ENCODE results near the gene CDC14C.
"Not testable (repeated sequence)": the region's sequence is repeated elsewhere in the genome, so short reads cannot be mapped to it uniquely, and the experiment has no call there.

CDC14C gene

GRCh38 chr7:48924433-48924832, at the start of gene CDC14C:
CDC14C (plus strand) TSS chr7:48924547; CDS start chr7:48924673, 126 bp downstream.
- no peak for DNase-seq

GRCh38 chr7:48875045-48875916, 49.1 kb upstream of the CDC14C start:
- no peak for DNase-seq

GRCh38 chr7:48876087-48876486, 48.3 kb upstream of the CDC14C start:
- no peak for DNase-seq

DNA sequence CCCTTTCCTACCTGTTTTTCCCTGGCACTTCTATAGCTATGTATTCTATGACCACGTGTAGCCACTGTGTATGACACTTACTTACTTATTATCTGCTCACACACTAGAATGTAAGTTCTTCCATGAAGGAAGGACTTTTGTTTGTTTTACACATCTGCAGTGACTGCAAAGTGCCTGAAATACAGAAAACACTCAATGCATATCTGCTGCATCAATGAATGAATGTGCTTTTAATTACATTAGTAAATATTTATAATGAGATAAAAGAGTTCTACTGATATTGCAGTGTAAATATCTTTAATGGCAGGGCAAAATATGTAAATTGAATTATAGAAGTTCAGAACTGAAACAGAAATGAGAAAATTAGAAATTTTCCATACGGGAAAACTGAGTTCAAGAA, 43.5 kb upstream of the CDC14C start:
- no peak for DNase-seq

DNA sequence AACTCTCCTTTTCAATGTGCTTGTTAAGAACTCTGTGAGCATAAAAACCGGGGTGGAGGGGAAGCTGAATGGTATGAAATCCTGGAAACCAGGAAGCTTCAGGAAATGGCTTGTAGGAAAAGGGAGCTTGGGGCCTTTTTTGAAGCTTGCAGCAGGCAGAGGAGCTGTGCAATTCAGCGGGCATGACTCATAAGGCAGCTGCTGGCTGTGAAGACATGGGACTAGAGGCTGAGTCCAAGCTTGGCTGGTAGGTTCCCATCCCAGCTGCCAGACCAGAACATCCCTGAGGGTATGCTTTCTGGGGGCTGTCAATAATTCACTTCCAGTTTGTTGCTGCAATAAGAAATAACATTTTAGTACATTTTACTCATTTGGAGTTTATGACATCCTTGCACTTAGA, 36.8 kb upstream of the CDC14C start:
- no peak for DNase-seq

DNA sequence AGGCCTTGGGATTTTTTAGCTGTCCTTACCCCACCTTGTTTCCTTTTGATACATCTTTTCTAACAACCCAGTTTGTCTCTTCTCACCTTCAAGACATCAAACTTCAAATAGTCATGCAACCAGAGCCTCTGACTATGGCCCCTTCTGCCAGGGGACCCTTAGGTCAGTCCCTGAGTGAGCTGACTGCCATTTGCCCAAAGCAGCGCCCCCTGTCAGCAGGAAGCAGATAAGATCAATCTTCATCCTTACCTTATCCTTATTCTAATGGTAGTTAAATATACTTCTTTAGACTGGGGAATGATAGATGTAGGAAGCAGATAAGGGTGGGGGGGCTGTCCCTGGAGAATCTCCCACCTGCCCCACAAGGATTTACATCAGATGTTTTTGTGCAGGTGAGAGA, 29.8 kb upstream of the CDC14C start:
- DNase-seq: no peak

DNA sequence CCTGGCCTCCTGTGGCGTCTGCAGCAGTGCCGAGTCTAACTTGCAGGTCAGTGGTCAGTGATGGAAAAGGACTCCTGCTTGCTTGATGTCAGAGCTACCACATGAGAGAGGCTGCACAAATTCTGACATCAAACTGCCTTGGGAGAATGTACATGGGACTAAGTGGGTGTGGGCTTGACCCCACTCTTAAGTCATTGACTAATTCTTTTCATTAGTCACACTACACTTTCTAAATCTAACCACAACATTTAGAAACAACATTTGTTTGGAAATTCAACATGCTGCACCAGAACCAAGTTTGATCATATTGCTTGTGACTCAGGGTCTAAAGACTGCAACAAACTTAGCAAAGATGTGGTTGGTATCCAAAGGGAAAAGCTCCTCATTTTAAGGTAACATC, 24.4 kb upstream of the CDC14C start:
- DNase-seq: no peak

GRCh38 chr7:48901966-48902365, 22.4 kb upstream of the CDC14C start:
- no peak for DNase-seq

DNA sequence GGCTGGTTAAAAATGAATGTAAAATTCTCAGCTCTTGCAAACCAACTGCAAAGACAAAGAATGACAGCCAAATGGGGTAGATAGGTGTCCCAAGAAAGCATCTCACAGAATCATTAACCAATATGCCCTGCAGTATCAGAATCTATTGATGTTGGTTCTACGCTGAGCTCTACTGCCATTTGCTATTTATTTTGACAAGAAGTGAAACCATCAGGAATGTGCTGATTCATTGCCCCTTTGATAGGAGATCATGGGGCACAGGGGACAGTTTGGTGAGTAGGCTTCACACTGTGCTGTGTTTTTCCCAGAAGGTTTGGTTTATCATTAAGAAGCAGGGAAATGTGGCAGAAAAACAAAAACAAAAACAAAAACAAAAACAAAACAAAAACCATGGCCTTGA, 19.4 kb upstream of the CDC14C start:
- no peak for DNase-seq

GRCh38 chr7:48905686-48906085, 18.7 kb upstream of the CDC14C start:
- DNase-seq: not testable (repeated sequence)

DNA sequence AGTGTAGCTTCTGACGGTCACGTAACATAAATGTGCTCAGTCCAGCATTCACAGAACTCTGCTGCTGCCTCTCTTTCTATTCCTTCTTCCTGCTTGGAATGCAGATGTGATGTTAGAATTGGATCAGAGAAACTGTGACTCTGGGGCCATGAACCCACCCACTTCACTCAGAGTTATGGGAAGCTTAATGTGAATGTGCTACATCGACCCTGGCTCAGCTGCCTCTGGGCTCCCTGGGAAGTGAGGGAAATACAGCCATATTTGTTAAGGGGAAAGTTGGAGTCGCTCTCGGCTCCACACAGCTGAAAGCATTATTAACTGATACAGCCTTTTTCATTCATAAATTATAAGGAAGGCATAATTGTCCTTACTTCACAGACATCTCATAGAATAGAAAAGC, 14.5 kb upstream of the CDC14C start:
- DNase-seq: not testable (repeated sequence)

DNA sequence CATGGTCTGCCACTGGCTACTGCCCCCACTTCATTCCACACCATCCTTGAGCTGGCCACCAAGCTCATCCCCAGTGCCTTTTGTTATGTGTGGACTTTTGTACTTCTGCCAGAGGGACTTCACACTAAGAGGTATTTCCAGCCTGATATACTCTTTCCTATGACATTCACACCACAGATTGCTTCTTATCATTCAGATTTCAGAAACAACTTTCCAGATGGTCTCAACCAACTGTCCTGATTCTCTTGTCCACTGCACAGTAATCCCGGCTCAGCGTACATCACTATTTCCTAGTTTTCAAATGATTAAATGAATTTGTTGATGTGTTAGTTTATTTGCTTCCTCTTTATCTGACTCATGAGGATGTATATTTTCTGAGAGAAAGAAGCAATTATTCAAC, 7.1 kb downstream of the CDC14C start:
- DNase-seq: no peak

DNA sequence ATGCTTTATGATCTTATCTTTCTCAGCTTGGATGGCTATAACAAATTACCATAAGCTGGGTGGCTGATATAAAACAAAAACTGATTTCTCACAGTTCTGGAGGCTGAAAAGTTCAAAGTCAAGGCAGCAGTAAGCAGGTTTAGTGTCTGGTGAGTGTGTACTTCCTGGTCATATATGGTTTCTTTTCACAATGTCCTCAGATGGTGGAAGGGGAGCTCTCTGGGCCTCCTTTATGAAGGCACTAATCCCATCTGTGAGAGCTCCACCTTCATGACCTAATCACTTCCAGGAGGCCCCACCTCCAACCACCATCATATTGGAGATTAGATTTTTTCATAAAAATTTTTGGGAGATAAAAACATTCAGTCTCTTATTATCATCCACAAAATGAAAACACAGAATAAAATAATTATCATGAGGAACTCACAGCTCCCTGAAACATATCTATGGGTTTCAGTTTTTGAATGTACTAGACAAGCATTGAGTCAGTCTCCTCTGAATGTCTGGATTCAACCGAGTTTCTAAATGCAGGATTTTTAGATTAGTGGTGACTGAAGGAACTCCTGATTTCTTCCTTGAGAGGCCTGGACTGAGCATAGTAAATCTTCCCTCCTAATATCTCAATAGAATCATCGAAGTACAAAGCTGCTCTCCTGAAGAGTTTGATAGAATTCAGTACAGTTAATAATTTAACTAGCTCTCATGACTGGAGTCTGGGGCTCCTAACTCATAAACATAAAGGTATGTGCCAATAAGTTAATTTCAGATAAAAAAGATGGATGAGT, 8.0 kb downstream of the CDC14C start:
- DNase-seq: no peak

- no peak for DNase-seq
Measured at GRCh38 chr7:48933549-48934085, 9.3 kb downstream of the CDC14C start.

GRCh38 chr7:48938539-48939295, 14.4 kb downstream of the CDC14C start:
- DNase-seq: no peak

- no peak for DNase-seq
Measured at GRCh38 chr7:48943279-48943990, 19.1 kb downstream of the CDC14C start.

DNA sequence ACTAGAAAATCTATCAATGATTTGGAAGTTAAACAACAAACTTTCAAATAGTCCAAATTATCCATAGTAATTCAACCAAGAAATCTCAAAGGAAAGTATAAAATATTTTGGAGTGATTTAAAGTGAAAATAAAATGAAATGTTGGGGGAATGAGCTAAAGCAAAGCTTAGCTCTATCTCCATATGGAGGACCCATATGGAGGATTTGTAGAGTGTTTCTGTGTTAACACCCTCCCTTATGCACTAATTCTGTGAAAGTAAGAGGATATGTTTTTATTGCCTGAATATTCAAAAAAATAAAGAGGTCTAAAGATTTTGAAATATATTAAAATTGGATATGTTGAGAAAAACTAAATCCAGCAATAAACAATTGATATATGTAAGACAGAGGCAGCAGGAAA, 31.6 kb downstream of the CDC14C start:
- no peak for DNase-seq

- no peak for DNase-seq
Measured at GRCh38 chr7:48959676-48960075, 35.3 kb downstream of the CDC14C start.

- no peak for DNase-seq
Measured at GRCh38 chr7:48962821-48963505, 38.6 kb downstream of the CDC14C start.

- no peak for DNase-seq
Measured at GRCh38 chr7:48964074-48964473, 39.7 kb downstream of the CDC14C start.

- DNase-seq: no peak
Measured at GRCh38 chr7:48971173-48971572, 46.8 kb downstream of the CDC14C start.

GRCh38 chr7:48976253-48976652, 51.9 kb downstream of the CDC14C start:
- no peak for DNase-seq
